ENCODE measurements around the gene ABCC12.

ABCC12 gene

DNA sequence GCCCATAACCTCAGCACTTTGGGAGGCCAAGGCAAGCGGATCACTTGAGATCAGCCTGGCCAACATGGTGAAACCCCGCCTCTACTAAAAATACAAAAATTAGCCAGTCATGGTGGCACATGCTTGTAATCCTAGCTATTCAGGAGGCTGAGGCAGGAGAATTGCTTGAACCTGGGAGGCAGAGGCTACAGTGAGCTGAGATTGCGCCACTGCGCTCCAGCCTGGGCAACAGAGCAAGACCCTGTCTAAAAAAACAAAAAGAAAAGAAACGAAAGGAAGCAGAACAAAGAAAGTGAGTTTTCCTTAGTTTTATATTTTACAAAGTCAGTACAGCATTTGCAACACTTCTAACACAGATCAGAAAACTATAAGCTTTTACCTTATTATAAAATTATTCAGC lies 10.8 kb upstream of the ABCC12 start:
- in situ Hi-C loops (cut with HindIII; ENCODE audit: low sequenced_read_pairs): loop anchor here (5.0 kb wide), 1 partner anchor 49 kb away; no protein-coding TSS in a partner anchor

DNA sequence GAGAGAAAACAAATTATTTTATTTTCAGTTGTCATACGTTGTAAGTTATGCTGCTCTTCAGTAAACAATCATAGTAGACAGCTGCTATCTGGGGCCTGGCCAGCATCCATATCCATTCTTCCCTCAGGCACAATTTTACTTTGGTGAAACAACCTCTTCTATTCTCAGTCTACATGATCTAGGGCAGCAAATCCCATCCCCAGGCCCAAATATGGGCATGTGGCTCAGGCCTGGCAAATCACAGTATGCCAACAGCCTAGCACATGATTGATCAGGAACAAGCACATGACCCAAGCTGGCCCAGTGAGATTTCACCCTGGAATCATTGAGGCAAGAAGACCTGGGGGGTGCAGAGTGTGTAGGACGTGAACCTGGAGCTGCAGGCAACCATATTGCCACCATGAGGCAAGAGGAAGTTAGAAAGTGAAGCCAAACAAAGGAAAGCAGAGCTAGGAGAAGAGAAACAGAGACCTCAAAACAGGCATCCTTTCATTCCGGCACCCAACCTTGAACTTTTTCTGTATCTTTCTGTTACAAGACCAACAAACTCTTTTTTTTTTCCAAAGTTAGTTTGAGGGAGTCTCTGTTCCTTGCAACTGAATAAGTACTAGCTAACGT lies 10.3 kb upstream of the ABCC12 start:
- in situ Hi-C loops (cut with HindIII; ENCODE audit: low sequenced_read_pairs): loop anchor here (5.0 kb wide), 1 partner anchor 49 kb away; no protein-coding TSS in a partner anchor

DNA sequence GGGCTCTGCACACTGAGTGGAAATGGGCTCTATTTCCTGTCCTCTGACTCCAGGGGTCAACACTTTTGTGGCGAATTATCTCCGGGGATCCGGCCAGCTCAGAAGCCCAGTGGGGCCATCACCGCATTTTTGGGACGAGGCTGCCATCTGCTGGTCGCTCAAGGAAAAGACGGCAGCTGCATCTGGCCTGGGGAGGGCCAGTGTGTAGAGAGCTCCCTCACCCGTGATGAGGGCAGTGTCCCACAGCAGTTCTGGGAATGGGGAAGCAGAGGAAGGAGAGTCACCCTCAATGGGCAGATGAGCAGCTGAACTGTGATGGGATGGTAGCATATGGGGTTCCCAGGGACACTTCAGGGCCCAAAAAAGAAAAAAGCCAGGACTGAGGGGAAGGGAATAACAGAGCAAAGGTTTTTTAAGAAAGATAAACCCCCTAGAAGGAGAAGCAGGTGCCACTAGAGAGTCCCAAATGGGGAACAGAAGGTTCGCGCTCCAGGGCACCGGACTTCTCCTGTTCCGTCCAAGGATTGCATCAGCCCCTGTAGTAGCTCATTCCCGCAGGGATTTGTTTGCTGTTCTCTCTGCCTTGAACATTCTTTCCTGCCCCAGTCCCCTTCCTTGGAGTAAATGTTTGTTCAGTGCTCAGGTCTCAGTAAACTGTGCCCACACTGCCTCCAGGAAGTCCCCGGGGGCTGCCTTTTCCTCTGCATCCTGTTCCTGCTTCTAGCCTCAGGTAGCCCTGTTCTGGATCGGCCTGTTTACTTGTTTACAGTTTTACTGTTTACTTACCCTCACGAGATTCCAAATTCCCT lies 9.3 kb upstream of the ABCC12 start:
- in situ Hi-C loops (cut with HindIII; ENCODE audit: low sequenced_read_pairs): loop anchor here (5.0 kb wide), 1 partner anchor 48 kb away; no protein-coding TSS in a partner anchor

- in situ Hi-C loops (cut with HindIII; ENCODE audit: low sequenced_read_pairs): no loop called here
These were observed 7.1 kb upstream of the ABCC12 start for GRCh38 chr16:48162839-48163410.

GRCh38 chr16:48161906-48162305 lies 6.1 kb upstream of the ABCC12 start:
- in situ Hi-C loops (cut with HindIII; ENCODE audit: low sequenced_read_pairs): no loop called here

DNA sequence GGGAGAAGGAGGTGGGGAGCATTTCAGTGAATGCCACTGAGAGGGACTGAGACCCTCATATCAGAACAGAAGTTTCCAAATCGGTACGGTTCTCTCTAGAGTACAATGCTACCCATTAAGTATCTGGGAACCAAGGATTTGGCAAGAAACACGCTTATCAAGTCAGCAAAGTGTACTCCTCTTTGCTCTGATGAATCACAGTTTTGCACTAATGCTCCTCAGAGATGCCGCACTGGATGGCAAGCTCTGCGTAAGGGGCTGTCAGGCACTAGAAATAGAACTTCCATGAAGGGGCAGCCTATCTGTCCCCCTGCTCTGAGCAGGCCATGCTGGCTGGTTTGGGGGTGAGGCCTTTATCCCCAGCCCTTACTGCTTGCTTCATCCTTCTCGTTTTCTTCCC lies 4.8 kb upstream of the ABCC12 start:
- in situ Hi-C loops (cut with HindIII; ENCODE audit: low sequenced_read_pairs): no loop called here

GRCh38 chr16:48158296-48158695 lies 2.5 kb upstream of the ABCC12 start:
- in situ Hi-C loops (cut with HindIII; ENCODE audit: low sequenced_read_pairs): no loop called here

DNA sequence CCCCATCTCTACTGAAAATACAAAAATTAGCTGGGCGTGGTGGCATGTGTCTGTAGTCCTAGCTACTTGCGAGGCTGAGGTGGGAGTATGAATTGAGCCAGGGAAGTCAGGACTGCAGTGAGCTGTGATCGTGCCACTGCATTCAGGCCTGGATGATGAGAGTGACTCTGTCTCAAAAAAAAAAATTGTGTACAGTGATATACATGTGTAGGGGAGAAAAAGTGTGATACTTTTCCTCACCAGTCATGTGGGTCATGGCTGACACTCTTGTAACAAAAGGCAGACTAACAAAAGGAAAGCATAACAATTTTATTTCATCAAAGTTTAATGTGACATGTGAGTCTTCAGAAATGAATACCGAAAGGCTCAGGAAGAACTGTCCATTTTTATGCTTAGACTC lies 2.0 kb upstream of the ABCC12 start:
- in situ Hi-C loops (cut with HindIII; ENCODE audit: low sequenced_read_pairs): no loop called here

- in situ Hi-C loops (cut with HindIII; ENCODE audit: low sequenced_read_pairs): no loop called here
These were observed 1.5 kb upstream of the ABCC12 start for GRCh38 chr16:48157302-48157701.

- in situ Hi-C loops (cut with HindIII; ENCODE audit: low sequenced_read_pairs): no loop called here
These were observed 1.0 kb upstream of the ABCC12 start for GRCh38 chr16:48156790-48157209.

GRCh38 chr16:48153774-48154173 lies 2.0 kb downstream of the ABCC12 start:
- in situ Hi-C loops (cut with HindIII; ENCODE audit: low sequenced_read_pairs): no loop called here

- in situ Hi-C loops (cut with HindIII; ENCODE audit: low sequenced_read_pairs): no loop called here
These were observed 3.6 kb downstream of the ABCC12 start for GRCh38 chr16:48152226-48152625.

GRCh38 chr16:48150707-48151106 lies 5.1 kb downstream of the ABCC12 start:
- in situ Hi-C loops (cut with HindIII; ENCODE audit: low sequenced_read_pairs): no loop called here

- in situ Hi-C loops (cut with HindIII; ENCODE audit: low sequenced_read_pairs): no loop called here
These were observed 9.1 kb downstream of the ABCC12 start for GRCh38 chr16:48146710-48147109.

- in situ Hi-C loops (cut with HindIII; ENCODE audit: low sequenced_read_pairs): no loop called here
These were observed 9.7 kb downstream of the ABCC12 start for GRCh38 chr16:48146131-48146530.

- in situ Hi-C loops (cut with HindIII; ENCODE audit: low sequenced_read_pairs): no loop called here
These were observed 11.9 kb downstream of the ABCC12 start for GRCh38 chr16:48143812-48144368.

DNA sequence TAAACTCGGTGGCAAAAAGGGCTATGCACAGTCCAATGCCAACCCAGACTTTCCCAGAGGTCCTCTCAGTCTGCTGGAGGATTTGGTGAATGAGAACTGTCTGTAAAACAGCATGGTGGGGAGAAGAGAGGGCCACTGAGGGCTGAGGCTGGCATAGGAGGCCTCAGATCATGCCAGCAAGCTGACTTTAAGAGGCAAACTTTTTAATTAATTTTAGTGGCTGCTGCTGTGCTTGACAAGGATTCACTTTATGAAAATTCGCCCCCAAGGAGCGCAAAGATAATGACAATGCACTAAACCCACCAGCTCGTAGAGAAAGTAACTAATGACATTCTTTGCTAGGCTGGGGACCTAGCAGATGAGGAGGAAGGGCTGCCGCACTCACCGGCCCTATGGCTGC lies 15.0 kb downstream of the ABCC12 start:
- in situ Hi-C loops (cut with HindIII; ENCODE audit: low sequenced_read_pairs): no loop called here

GRCh38 chr16:48139517-48139916 lies 16.3 kb downstream of the ABCC12 start:
- in situ Hi-C loops (cut with HindIII; ENCODE audit: low sequenced_read_pairs): no loop called here

DNA sequence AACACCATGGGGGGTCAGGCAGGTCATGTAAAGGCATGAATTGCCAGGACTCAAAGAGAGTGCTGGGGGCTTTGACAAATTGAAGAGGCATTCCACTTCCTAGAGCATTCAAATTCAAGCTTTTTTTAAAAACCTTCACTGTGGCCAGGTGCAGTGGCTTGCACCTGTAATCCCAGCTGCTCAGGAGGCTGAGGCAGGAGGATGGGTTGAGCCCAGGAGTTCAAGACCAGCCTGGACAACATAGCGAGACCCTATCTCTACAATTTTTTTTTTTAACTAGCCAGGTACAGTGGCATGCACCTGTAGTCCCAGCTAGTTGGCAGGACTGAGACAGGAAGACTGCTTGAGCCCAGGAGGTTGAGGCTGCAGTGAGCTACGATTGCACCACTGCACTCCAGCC lies 17.2 kb downstream of the ABCC12 start:
- in situ Hi-C loops (cut with HindIII; ENCODE audit: low sequenced_read_pairs): no loop called here

- in situ Hi-C loops (cut with HindIII; ENCODE audit: low sequenced_read_pairs): no loop called here
These were observed 18.0 kb downstream of the ABCC12 start for GRCh38 chr16:48137822-48138221.

GRCh38 chr16:48136547-48137360 lies 19.0 kb downstream of the ABCC12 start:
- in situ Hi-C loops (cut with HindIII; ENCODE audit: low sequenced_read_pairs): no loop called here
